Gastrocnemius medialis (tissue), 4 donors: ENCODE measurements around the gene MAML2.

Experiments
- POLR2A ChIP-seq, 2 donors: fragments of 450-650 bp; IDR thresholded peaks; one replicate each; pipeline ENCODE4 v1.6.1; 2017; ENCODE audit warnings: antibody characterized with exemption in 2 of 2, mild to moderate bottlenecking in 2 of 2, moderate library complexity in 2 of 2
- TF ChIP-seq, protein P1 (sequence below), 5 experiments: fragments of 450-650 bp in 3 of 5; fragments of 200-600 bp in 2 of 5; sonication (generic) in 2 of 5; IDR thresholded peaks in 4 of 5; conservative IDR thresholded peaks in 1 of 5; 1 replicate in 4 of 5; 2 replicates in 1 of 5; pipeline ENCODE4 v1.5.1; 2016 to 2019; ENCODE audit warnings: antibody characterized with exemption in 5 of 5, mild to moderate bottlenecking in 3 of 5, moderate library complexity in 3 of 5

DNA sequence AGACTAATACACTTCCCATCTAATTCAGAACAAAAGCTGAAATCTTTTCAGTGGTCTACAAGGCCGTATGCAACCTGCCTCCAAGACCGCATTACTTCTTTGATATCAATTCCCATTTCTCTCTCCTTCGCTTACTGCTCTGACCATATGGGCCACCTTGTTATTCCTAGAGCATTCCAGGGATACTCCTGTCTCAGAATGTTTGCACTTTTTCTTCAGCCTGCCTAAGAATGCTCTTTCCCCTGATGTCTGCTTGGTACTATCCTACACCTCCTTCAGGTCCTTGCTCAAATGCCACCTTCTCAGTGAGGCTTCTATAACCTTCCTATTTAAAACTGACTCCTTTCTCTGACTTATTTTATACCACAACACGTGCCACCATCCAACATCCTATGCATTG lies 71.2 kb downstream of the MAML2 start:
- TF ChIP-seq, protein P1, sequence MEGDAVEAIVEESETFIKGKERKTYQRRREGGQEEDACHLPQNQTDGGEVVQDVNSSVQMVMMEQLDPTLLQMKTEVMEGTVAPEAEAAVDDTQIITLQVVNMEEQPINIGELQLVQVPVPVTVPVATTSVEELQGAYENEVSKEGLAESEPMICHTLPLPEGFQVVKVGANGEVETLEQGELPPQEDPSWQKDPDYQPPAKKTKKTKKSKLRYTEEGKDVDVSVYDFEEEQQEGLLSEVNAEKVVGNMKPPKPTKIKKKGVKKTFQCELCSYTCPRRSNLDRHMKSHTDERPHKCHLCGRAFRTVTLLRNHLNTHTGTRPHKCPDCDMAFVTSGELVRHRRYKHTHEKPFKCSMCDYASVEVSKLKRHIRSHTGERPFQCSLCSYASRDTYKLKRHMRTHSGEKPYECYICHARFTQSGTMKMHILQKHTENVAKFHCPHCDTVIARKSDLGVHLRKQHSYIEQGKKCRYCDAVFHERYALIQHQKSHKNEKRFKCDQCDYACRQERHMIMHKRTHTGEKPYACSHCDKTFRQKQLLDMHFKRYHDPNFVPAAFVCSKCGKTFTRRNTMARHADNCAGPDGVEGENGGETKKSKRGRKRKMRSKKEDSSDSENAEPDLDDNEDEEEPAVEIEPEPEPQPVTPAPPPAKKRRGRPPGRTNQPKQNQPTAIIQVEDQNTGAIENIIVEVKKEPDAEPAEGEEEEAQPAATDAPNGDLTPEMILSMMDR (IDR thresholded peaks at IDR 0.05 in 4 of 5, conservative IDR thresholded peaks at IDR 0.05 in 1 of 5): no peak
- no peak for TF ChIP-seq POLR2A (IDR thresholded peaks at IDR 0.05)
